K562 (cell line): ENCODE results near the gene TTC23L. TPM values are rescaled to one million over a fixed set of nuclear protein-coding genes. Genes with fewer than 3 reads are reported as not detected.

ENCODE experiments used
- HDGF ChIP-seq: fragments of 450-650 bp; IDR thresholded peaks from 2 replicates; pipeline ENCODE4 v1.6.1; 2016
- HIVEP1 ChIP-seq: fragments of 250-450 bp; sonication (Bioruptor Pico); IDR thresholded peaks from 2 replicates; pipeline ENCODE4 v1.4.0; 2020; ENCODE audit warnings: mild to moderate bottlenecking
- HMG20A ChIP-seq: fragments of 450-650 bp; formaldehyde crosslinking; conservative IDR thresholded peaks from 2 replicates; pipeline ENCODE4 v1.4.0; 2020; ENCODE audit warnings: mild to moderate bottlenecking, mixed read lengths
- NFE2L1 ChIP-seq: fragments of 450-650 bp; IDR thresholded peaks from 2 replicates; pipeline ENCODE4 v1.6.1; 2016; ENCODE audit warnings: missing genetic modification characterization, low read depth, mild to moderate bottlenecking, missing compliant biosample characterization, moderate library complexity, borderline replicate concordance
- SMAD1 ChIP-seq: fragments of 150-350 bp; IDR thresholded peaks from 2 replicates; pipeline ENCODE4 v1.6.1; 2014; ENCODE audit warnings: low read length, low read depth; ENCODE audit not compliant: partially characterized antibody
- TAF1 ChIP-seq: IDR thresholded peaks from 2 replicates; pipeline ENCODE4 v1.6.1; 2011; ENCODE audit warnings: mild to moderate bottlenecking, low read length, moderate library complexity; ENCODE audit not compliant: insufficient read depth, control insufficient read depth, severe bottlenecking; ENCODE audit errors: extremely low read depth
- USF1 ChIP-seq: sonication (generic); formaldehyde crosslinking; IDR thresholded peaks from 2 replicates; pipeline ENCODE4 v1.9.0; 2022; ENCODE audit warnings: mild to moderate bottlenecking, missing genetic modification reagents
- ZHX1 ChIP-seq: fragments of 150-350 bp; conservative IDR thresholded peaks from 2 replicates; pipeline ENCODE4 v1.6.1; 2014; ENCODE audit warnings: low read length
- ZNF232 ChIP-seq: sonication (generic); formaldehyde crosslinking; IDR thresholded peaks from 2 replicates; pipeline ENCODE4 v1.8.0; 2022; ENCODE audit warnings: mild to moderate bottlenecking, missing genetic modification reagents
- ZNF583 ChIP-seq: fragments of 250-450 bp; sonication (Bioruptor Pico); IDR thresholded peaks from 2 replicates; pipeline ENCODE4 v1.4.0; 2020
- polyA plus RNA-seq, 8 experiments: library from polyadenylated mRNA; depleted of rRNA in 4 of 8; stranded (reverse) in 5 of 8; unstranded in 3 of 8; fragments of >200 nt; fragmentation: Nextera tagmentation in 2 of 8; fragmentation: Illumina TruSeq in 1 of 8; extraction: Ambion mirVana in 2 of 8; extraction: Trizol in 1 of 8; gene quantifications; 2 replicates each; pipeline versions ENCODE4 v1.2.1 to v1.2.3, GENCODE V29; 2011 to 2014; ENCODE audit warnings: inconsistent platforms in 1 of 8, missing spikeins in 1 of 8
- total RNA-seq, 7 experiments: library from RNA; depleted of rRNA in 6 of 7; stranded (reverse); fragments of >200 nt in 6 of 7; fragmentation: Illumina TruSeq in 2 of 7; extraction: Trizol in 2 of 7; gene quantifications; 2 replicates each; pipeline versions ENCODE4 v1.2.1 to v1.2.3, GENCODE V29; 2011 to 2021; ENCODE audit warnings: low replicate concordance in 1 of 7
- TF ChIP-seq, protein P1 (sequence below): fragments of 450-650 bp; IDR thresholded peaks from 2 replicates; pipeline ENCODE4 v1.6.1; 2016; ENCODE audit warnings: mild to moderate bottlenecking
- TF ChIP-seq, protein P2 (sequence below): fragments of 450-650 bp; IDR thresholded peaks from 2 replicates; pipeline ENCODE4 v1.6.1; 2016; ENCODE audit warnings: low read depth

TTC23L gene
- total and polyA plus RNA-seq, 9 of the 15 experiments (the other 6 are each of a cell fraction or from before 2014, with no cell fraction given): 0.03 to 0.32 (median 0.14) TPM; not detected in 2

- TF ChIP-seq SMAD1 (no peak), ZNF583 (CRISPR knock-in tag) (no peak), HIVEP1 (CRISPR knock-in tag) (no peak), TAF1 (peak; percentile 72), ZHX1 (no peak), USF1 (peak; percentile 16; the same call in 1 of the 2 replicates), ZNF232 (no peak), NFE2L1 (no peak), HMG20A (CRISPR knock-in tag) (no peak), HDGF (no peak)
- TF ChIP-seq, protein P1, sequence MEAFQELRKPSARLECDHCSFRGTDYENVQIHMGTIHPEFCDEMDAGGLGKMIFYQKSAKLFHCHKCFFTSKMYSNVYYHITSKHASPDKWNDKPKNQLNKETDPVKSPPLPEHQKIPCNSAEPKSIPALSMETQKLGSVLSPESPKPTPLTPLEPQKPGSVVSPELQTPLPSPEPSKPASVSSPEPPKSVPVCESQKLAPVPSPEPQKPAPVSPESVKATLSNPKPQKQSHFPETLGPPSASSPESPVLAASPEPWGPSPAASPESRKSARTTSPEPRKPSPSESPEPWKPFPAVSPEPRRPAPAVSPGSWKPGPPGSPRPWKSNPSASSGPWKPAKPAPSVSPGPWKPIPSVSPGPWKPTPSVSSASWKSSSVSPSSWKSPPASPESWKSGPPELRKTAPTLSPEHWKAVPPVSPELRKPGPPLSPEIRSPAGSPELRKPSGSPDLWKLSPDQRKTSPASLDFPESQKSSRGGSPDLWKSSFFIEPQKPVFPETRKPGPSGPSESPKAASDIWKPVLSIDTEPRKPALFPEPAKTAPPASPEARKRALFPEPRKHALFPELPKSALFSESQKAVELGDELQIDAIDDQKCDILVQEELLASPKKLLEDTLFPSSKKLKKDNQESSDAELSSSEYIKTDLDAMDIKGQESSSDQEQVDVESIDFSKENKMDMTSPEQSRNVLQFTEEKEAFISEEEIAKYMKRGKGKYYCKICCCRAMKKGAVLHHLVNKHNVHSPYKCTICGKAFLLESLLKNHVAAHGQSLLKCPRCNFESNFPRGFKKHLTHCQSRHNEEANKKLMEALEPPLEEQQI: peak; percentile 43; the same call in 1 of the 2 replicates
- TF ChIP-seq, protein P2, sequence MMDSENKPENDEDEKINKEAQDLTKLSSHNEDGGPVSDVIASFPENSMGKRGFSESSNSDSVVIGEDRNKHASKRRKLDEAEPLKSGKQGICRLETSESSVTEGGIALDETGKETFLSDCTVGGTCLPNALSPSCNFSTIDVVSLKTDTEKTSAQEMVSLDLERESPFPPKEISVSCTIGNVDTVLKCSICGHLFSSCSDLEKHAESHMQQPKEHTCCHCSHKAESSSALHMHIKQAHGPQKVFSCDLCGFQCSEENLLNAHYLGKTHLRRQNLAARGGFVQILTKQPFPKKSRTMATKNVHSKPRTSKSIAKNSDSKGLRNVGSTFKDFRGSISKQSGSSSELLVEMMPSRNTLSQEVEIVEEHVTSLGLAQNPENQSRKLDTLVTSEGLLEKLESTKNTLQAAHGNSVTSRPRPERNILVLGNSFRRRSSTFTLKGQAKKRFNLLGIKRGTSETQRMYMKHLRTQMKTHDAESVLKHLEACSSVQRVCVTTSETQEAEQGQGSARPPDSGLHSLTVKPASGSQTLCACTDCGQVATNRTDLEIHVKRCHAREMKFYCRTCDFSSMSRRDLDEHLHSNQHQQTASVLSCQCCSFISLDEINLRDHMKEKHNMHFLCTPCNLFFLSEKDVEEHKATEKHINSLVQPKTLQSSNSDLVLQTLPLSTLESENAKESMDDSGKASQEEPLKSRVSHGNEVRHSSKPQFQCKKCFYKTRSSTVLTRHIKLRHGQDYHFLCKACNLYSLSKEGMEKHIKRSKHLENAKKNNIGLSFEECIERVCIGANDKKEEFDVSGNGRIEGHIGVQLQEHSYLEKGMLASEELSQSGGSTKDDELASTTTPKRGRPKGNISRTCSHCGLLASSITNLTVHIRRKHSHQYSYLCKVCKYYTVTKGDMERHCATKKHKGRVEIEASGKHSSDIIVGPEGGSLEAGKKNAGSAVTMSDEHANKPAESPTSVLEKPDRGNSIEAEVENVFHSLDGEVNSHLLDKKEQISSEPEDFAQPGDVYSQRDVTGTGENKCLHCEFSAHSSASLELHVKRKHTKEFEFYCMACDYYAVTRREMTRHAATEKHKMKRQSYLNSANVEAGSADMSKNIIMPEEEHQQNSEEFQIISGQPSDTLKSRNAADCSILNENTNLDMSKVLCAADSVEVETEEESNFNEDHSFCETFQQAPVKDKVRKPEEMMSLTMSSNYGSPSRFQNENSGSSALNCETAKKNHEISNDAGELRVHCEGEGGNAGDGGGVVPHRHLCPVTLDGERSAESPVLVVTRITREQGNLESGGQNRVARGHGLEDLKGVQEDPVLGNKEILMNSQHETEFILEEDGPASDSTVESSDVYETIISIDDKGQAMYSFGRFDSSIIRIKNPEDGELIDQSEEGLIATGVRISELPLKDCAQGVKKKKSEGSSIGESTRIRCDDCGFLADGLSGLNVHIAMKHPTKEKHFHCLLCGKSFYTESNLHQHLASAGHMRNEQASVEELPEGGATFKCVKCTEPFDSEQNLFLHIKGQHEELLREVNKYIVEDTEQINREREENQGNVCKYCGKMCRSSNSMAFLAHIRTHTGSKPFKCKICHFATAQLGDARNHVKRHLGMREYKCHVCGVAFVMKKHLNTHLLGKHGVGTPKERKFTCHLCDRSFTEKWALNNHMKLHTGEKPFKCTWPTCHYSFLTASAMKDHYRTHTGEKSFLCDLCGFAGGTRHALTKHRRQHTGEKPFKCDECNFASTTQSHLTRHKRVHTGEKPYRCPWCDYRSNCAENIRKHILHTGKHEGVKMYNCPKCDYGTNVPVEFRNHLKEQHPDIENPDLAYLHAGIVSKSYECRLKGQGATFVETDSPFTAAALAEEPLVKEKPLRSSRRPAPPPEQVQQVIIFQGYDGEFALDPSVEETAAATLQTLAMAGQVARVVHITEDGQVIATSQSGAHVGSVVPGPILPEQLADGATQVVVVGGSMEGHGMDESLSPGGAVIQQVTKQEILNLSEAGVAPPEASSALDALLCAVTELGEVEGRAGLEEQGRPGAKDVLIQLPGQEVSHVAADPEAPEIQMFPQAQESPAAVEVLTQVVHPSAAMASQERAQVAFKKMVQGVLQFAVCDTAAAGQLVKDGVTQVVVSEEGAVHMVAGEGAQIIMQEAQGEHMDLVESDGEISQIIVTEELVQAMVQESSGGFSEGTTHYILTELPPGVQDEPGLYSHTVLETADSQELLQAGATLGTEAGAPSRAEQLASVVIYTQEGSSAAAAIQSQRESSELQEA: peak; percentile 65; the same call in 1 of the 2 replicates
Measured at GRCh38 chr5:34838785-34839714, at the start of gene TTC23L (continued).
